Cardiac septum (tissue), 1 donor: ENCODE results near the gene RPL41. TPM values are rescaled to one million over a fixed set of nuclear protein-coding genes. Genes with fewer than 3 reads are reported as not detected.
"Not testable (repeated sequence)": the region's sequence is repeated elsewhere in the genome, so short reads cannot be mapped to it uniquely, and the experiment has no call there.

Experiments
- DNase-seq: peaks from one replicate; pipeline ENCODE4 v3.0.0-alpha.2; 2020; ENCODE audit warnings: low spot score
- intact Hi-C: fragments of 100-400 bp; cut with DNase I; formaldehyde crosslinking; loops from one replicate; pipeline ENCODE4 v1.14.0; 2022
- total RNA-seq: library from RNA; stranded (reverse); fragmentation: NEBNext Ultra II Directional; extraction: Animal tissue kit (Norgen Biotek cat#: 25700); gene quantifications from one replicate; pipeline ENCODE4 v1.2.1, GENCODE V29; 2021
- donor health status: DM: no; HTN: no; CAD: no.

The RPL41 gene
- total RNA-seq, 1 donor from 2014 or later = 1,517 TPM

DNA sequence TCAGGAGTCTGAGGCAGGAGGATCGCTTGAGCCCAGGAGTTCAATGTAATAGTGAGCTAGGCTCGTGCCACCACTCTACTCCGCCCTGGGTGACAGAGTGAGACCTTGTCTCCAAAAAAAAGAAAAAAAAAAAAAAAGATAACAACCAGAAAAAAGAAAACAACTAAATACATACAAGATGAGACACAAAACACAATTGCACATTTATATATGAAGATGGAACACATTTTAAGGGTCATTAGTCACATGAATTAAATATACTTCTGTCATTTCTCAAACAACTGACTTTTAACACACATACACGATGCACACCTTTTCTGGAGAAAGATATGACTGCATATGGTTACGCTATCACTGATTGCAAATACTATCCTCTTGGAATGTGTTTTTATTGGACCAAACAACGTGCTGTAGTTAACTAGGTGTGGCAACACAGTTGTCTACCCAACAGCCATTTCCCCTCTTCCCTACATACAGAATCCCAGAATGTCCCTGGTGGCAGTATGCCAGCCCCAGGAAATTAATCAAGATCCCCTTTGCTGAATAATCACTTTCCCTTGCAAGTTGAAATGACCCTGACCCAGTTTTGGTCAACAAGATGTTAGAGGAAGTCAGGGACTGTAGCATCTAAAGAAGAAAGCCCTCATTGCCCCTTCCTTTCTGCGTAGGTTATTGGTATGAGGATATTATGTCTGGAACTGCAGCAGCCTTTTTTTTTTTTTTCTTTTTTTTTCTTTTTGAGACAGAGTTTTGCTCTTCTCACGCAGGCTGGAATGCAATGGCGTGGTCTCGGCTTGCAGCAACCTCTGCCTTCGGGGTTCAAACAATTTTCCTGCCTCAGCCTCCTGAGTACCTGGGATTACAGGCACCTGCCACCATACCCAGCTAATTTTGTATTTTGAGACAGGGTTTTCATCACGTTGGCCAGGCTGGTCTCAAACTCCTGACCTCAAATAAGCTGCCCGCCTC is 30.3 kb downstream of the RPL41 start:
- DNase-seq = no peak
- intact Hi-C loops = no loop called here

DNA sequence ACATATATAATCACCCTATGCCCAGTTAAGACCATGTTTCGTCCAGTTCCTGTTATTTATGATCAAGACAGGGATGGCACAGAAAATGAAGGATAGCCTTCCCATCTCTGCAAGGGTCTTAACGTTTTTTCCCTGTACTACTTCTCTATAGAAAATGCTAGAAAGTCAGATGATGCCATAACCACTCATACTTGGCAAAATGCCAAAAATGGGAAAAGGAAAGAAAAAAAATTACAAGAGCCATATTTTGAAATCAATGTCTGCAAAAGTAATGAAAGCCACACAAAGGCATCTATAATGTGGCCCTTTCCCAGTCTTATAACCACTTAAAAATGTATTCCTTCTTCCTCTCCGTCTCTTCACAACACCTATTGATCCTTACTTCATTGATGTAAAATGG is 34.1 kb downstream of the RPL41 start:
- intact Hi-C loops = no loop called here
- no peak for DNase-seq

DNA sequence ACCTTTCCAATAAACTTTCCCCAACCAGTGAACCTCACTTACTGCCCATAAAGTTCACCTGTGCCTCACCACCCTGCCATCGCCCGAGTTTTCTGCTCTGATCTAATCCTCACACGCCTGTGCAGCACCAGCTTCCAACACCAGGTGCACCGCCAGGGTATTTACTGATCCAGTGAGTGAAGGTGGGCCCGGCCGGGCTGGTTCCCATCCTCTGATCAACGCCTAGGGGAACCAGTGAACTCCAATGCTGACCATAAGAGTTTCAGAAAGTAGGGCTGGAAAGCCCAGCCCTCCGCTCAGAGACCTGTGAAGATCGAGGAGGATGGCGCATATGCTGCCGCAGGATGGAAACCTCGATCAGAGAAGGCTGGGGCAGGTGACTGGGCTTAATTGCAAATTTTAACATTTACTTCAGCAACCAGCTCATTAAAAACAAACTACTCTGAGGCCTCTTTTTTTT is 35.3 kb downstream of the RPL41 start:
- intact Hi-C loops = loop anchor here (2.0 kb wide), 1 partner anchor 23 kb away; the partner anchor contains the start of gene ESYT1
- DNase-seq = no peak

DNA sequence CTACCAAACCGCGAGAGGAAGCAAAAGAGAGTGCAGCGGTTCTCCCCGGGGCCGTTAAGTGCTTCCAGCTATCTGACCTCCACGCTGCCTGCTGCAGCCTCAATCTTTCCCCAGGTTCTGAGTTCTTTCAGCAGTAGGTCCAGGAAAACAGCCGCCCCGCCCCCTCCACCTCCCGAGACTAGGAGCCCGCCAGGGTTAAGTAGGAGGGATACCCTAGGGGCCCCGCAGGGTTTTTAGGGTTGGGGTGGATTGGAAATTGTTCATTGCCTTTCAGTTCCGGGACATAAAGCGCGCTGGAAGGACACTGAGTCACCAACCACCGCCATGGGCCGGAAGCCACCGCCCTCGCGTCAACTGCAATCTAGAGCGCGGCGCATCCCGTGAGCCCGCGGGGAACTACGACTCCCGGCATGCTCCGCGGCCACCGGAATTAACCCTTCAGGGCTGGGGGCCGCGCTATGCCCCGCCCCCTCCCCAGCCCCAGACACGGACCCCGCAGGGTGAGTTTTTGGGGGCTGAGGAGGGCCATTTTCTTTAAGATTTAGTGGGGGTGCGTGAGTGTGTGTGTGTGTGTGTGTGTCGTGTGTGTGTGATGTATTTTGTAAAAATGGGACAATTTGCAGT is 35.8 kb downstream of the RPL41 start, which contains the start of gene MYL6B:
Gene MYL6B, plus strand, starts transcription at position 456 of the 624 bp plus-strand sequence. CDS start 1,332 bp downstream, outside the sequence.
- intact Hi-C loops = loop anchor here (2.0 kb wide), 1 partner anchor 23 kb away; the partner anchor contains the start of gene ESYT1
- peak; percentile 96 for DNase-seq

DNA sequence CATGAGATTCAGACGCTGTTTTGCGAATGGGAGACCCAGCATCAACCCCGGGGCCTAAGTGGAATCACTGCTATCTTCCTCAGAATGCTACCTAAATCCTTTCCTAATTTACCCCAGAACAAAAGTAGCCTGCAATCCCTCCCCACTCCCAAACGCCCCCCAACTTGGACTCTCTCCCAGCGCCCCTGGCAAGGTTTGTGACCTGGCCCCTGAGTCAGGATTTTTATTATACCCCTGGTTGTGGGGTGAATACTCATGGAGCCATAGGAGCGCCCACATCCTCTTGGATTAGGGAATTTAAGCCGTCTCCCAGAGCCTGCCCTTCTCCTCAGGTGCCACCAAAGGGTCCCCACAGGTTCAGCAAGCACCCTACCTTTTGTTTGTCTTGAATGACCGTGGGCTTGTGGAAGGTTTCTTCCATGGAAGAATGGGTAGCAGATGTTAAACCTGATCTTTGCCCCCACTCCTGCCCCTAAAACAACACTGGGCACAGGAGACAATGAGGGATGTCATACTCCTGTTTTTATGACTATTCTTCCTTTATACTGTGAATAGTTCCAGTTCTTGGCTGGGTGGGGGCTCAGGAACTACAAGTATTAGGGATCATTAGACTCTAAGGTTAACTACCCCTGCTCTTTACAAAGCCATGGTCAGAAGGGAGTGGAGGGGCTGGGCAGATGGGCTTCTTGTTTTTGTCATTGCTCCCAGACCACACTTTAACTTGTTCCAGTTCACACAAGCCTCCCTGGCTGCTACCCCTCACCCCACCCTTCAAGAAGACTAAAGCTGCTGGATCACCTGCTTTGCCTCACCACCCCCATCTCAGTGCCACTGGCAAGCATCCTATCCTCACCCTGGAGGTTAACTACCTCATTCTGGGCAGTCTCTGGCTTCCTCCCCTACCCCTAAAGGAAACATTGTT is 36.6 kb downstream of the RPL41 start:
- DNase-seq = no peak
- intact Hi-C loops = loop anchor here (2.0 kb wide), 1 partner anchor 24 kb away; the partner anchor contains the start of gene ESYT1

DNA sequence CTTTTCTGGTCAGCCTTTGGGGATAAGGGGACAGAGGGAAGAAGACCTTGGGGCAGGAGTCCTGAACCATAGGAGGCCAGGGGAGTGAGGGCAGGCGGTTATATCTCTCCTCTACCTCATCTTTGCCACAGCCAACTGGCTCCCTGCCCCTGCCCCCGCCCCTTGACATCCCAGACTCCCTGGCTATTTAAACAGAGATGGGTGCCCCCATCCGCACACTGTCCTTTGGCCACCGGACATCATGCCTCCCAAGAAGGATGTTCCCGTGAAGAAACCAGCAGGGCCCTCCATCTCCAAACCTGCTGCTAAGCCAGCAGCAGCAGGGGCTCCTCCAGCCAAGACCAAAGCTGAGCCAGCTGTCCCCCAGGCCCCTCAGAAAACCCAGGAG is 37.2 kb downstream of the RPL41 start:
- no peak for DNase-seq
- intact Hi-C loops = loop anchor here (2.0 kb wide), 1 partner anchor 25 kb away; the partner anchor contains the start of gene ESYT1

DNA sequence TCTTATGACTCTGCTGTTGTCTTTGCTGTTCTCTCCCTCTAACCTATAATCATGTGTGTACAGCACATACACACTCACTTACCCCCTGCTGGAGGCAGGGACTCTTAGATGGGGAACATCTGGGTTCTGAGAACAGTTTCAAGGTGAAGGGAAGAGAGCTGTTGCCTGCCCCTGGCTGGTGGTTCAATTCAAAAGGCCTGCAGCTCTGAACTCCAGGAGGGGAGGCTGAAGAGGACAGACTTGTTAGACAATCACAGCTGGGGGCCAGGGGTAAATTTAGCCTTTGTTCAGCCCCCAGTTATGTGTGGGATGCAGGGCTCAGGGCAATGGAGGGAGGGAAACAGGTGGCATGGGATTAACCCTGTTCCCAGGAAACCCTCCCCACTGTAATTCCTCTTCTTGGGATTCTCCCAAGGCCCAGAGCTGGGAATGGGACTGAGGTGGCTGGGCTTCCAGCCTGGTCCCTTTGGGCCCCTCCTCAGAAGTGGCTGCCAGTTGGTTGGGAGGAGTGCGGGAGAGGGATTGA is 37.9 kb downstream of the RPL41 start:
- intact Hi-C loops = no loop called here
- DNase-seq = no peak

DNA sequence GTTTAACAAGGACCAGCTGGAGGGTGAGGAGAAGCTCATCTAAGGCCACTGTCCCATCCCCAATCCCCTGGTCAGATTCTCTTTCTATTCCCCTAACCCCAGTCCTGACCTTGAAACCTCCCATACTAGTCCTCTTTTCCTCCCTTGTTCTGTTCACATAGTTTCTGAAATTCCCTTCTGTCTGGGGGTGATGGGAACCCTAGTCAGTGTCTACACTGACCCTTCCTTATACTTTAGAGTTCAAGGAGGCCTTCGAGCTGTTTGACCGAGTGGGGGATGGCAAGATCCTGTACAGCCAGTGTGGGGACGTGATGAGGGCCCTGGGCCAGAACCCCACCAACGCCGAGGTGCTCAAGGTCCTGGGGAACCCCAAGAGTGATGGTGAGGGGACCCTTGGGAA is 38.4 kb downstream of the RPL41 start:
- intact Hi-C loops = no loop called here
- DNase-seq = no peak

DNA sequence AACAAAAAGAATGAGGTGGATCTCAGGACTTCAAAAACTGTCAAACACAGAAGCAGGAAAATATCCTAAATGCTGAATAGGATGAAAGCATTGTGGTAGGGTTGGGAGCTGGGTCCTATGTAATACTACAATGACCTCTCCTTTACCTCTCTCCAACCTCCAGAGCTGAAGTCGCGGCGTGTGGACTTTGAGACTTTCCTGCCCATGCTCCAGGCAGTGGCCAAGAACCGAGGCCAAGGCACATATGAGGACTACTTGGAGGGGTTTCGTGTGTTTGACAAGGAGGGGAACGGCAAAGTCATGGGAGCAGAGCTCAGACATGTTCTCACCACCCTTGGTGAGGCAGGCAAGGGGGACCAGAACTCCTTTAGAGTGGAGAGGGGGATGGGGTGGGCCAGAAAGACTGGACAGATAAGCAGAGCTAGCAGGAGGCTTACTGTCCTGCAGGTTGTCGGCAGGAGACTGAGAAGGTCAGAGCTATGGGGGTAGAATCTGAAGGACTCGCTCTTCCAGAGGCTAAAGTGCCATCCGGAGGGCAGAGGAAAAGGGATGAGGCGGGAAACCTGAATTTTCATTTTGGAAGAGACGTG is 38.9 kb downstream of the RPL41 start:
- intact Hi-C loops = no loop called here
- no peak for DNase-seq

DNA sequence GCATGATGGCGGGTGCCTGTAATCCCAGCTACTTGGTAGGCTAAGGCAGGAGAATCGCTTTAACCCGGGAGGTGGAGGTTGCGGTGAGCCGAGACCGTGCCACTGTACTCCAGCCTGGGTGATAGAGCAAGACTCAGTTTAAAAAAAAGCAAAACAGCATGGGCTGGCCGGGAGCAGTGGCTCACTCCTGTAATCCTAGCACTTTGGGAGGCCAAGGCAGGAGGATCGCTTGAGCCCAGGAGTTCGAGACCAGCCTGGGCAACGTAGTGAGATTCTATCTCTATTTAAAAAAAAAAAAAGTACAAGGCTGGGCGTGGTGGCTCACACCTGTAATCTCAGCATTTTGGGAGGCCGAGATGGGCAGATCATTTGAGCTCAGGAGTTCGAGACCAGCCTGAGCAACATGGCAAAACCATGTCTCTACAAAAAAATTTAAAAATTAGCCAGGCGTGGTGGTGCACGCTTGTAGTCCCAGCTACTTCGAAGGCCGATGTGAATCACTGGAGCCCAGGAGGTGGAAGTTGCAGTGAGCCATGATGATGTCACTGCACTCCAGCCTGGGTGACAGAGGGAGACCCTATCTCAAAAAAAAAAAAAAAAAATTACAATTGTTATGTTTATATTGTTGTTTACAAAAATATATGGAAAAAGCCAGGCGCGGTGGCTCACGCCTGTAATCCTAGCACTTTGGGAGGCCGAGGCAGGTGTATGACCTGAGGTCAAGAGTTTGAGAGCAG is 40.2 kb downstream of the RPL41 start:
- DNase-seq, intact Hi-C loops: not testable (repeated sequence)

DNA sequence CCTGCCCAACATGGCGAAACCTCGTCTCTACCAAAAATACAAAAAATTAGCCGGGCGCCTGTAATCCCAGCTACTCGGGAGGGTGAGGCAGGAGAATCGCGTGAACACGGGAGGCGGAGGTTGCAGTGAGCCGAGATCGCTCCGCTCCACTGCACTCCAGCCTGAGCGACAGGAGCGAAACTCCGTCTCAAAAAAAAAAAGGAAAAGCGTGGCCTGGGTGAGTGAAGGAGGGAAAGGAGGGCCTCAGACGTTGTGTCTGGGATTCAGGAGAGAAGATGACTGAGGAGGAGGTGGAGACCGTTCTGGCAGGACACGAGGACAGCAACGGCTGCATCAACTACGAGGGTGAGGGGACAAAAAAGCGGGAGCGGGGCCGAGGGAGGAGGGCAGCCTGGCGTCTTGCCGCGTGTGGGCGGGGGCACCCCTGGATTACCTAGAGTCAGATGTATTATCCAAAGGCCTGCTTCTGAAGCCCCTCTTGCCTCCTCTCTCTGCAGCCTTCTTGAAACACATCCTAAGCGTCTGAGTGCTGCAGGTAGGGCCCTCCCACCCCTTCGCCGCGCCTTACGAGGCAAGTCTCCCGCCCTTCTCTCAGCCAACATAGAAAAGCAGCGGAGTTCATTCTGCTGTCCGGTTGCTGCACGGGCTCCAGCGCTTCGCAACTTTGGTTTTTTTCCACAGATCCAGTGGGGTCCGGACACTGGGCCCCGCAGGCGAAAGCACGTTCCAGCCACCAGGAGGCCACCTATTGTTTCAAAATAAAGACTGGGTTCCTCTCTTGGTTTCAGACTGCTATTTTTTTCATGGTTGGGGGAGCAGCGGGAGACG is 41.0 kb downstream of the RPL41 start:
- intact Hi-C loops = loop anchor here (2.0 kb wide), 3 partner anchors 31 to 39 kb away; partner anchors contain the start of genes SMARCC2 and ZC3H10
- DNase-seq = peak; percentile 80

DNA sequence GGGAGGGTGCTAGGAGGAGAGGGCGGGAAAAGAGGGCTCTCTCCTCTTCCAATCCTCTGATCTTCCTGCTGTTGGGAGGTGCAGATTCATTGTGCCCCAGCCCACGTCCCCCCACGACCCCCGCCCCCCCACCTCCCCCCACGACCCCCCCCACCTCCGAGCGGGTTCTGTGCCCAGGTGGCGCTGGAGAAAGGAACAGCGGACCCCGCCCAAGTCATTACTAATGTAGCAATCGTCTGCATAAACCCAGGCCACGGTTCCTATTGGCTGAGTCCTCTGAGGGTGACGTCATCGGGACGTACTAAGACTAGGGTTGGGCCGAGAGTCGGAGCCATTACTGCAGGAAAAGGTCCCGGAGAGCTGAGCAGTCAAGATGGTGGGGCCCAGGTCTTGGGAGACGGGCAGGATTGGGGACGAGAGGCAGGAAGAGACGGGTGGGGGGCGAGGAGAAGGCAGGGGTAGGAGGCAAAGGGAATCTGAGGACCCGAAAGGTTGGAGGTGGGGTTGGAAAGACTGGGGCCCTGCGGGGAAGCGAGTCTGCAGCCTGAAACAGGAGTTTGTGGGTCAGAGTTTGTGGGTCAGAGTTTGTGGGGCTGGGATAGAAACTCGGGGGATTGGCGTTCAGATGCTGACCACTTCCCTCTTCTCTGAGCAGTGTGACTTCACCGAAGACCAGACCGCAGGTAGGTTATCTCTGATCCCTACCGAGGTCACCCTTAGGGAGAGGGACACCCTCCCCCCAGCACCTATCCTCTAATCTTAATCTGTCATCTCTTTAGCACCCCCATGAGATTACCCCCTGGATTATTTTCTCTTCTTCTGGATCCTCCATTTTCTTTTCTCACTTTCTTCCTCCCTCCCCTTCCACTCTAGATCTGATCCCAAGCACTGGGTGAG is 41.8 kb downstream of the RPL41 start, which contains the start of gene MYL6:
Gene MYL6, plus strand, starts transcription at position 331 of the 897 bp plus-strand sequence. Its CDS starts 43 bp downstream, at position 374.
- DNase-seq = peak; percentile 99
- intact Hi-C loops = loop anchor here (2.0 kb wide), 3 partner anchors 31 to 39 kb away; partner anchors contain the start of genes SMARCC2 and ZC3H10

DNA sequence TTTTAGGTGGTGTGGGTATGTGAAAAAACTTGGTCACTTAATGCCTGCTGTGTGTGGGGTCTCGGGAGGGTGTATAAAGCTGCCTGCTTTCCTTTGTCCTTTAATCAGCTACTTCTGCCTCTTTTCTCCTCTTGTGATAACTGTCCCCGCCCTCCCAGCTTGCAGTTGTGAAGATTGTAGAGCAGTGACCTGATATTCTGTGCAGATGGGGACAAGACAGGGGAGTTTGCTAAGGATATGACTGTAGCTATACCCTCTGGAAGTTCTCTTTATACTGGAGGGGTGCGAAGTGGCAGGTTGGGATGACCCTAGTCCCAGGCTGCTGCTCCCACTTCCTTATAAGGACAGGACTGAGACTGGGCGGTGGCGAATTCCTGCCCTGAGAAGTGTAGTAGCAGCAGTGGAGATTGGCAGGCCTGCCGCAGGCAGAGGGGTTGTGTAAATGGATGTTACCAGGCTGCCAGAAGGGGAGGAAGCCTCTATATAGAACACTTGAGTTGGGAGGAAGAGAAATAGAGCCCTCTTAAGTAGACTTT is 42.6 kb downstream of the RPL41 start:
- intact Hi-C loops = loop anchor here (2.0 kb wide), 3 partner anchors 30 to 40 kb away; partner anchors contain the start of genes SMARCC2 and ZC3H10
- DNase-seq = peak; percentile 92

DNA sequence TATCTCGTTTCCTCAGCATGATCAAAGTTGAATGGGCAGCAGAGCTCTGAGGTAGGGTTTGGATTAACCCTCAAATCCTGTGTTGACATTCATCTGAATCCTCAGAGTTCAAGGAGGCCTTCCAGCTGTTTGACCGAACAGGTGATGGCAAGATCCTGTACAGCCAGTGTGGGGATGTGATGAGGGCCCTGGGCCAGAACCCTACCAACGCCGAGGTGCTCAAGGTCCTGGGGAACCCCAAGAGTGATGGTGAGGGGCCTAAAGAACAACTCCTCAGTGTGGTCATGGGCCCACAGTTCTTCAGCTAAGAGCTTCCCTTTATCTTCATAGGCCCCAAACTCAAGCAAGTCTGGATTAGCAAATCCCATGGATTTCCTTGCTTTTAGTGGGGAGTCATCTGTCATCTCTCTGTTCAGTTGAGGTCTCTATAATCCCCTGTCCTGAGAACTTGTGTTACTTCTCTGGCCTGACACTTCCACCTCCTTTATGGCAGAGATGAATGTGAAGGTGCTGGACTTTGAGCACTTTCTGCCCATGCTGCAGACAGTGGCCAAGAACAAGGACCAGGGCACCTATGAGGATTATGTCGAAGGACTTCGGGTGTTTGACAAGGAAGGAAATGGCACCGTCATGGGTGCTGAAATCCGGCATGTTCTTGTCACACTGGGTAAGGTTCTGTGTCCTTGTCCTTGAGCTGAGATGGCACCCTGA is 43.2 kb downstream of the RPL41 start:
- DNase-seq = no peak
- intact Hi-C loops = loop anchor here (2.0 kb wide), 3 partner anchors 29 to 41 kb away; partner anchors contain the start of genes SMARCC2 and ZC3H10
